HG03045 (cell line): Measurements from ENCODE around the gene MPL.

Experiments used
- ATAC-seq: cut with Tn5 transposase; IDR thresholded peaks from one replicate; pipeline ENCODE4 v1.9.1; 2021; ENCODE audit warnings: mild to moderate bottlenecking, moderate library complexity; ENCODE audit not compliant: unreplicated experiment

Gene MPL

DNA sequence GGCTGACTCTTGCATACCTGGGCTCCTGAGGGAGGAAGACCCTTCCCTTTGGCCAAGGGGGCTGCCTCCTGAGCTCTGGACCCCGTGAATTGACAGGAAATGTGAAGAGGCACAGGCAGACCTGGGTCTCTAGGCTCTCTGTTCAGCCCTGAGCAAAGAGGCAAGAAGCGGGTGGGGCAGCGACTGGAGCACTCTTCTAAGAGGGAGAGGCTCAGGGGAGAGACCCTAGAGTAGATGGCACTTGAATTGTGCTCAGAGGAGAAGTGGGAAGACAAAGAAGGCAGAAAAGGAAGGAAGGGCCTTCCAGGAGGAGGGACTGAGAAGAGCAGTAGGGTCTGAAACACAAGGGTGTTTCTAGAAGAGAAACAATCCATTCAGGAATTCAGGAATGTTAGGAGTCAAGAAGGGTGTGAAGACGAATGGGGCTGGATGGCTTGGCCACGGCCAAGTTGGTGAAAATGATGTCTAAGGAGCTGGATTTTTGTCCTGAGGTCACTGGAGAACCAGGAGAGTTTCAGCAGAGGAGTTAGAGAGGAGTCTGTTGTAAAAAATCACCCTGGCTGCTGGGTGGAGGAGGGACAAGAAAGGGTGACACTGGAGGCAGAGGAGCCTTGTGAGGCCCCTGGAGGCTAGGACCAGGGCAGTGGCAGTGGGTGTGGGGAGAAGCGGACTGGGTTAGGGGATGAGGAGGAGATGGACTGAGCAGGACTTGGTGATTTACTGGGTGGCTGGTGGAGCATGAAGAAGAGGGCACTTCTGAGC is 31.5 kb upstream of the MPL start:
- no peak for ATAC-seq

DNA sequence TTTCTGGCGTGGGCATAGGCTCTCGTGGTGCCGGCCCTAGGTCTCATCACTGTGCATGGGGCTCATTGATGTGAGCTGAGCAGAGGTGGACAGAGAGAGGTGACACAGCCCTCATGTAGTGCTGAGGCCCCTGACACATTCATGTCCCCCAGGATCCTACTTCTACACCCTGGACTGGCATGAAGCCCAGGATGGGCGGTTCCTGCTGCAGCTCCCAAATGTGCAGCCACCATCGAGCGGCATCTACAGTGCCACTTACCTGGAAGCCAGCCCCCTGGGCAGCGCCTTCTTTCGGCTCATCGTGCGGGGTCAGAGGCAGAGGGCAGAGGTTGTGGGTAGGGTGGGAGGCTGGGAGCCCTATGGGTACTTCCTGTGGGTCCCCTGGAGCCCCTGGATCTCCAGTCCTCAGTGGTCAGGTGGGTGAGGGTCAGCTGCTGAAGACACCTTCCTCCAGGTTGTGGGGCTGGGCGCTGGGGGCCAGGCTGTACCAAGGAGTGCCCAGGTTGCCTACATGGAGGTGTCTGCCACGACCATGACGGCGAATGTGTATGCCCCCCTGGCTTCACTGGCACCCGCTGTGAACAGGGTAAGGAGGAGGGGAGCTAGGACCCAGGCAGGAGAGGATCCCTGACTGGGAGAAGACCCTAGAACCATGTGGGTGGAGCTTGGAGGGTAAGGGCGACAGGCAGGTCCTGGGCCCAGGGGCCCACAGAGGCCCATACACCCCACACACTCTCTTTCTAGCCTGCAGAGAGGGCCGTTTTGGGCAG is 30.7 kb upstream of the MPL start:
- no peak for ATAC-seq

DNA sequence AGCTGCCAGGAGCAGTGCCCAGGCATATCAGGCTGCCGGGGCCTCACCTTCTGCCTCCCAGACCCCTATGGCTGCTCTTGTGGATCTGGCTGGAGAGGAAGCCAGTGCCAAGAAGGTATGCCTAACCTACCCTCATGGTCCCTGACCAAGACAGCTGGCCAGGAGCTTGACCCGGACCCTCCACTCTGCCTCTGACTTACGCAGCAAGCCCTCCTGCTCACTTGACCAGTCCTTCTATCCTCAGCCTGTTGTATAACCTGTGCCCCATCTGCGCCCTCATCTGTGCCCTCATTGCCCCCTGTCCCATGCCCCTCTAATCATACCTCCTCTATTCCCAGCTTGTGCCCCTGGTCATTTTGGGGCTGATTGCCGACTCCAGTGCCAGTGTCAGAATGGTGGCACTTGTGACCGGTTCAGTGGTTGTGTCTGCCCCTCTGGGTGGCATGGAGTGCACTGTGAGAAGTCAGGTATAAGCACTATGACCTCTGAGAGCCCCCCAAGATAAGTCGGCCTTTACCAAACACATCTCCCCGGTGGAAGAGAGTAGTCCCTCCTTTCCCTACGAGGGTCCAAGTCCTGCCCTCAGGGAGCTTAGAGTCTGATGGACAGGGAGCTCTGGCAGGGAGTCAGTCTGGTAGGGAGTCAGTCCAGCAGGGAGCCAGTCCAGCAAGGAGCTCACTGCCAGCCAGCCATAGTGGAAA is 30.0 kb upstream of the MPL start:
- ATAC-seq, result no peak

DNA sequence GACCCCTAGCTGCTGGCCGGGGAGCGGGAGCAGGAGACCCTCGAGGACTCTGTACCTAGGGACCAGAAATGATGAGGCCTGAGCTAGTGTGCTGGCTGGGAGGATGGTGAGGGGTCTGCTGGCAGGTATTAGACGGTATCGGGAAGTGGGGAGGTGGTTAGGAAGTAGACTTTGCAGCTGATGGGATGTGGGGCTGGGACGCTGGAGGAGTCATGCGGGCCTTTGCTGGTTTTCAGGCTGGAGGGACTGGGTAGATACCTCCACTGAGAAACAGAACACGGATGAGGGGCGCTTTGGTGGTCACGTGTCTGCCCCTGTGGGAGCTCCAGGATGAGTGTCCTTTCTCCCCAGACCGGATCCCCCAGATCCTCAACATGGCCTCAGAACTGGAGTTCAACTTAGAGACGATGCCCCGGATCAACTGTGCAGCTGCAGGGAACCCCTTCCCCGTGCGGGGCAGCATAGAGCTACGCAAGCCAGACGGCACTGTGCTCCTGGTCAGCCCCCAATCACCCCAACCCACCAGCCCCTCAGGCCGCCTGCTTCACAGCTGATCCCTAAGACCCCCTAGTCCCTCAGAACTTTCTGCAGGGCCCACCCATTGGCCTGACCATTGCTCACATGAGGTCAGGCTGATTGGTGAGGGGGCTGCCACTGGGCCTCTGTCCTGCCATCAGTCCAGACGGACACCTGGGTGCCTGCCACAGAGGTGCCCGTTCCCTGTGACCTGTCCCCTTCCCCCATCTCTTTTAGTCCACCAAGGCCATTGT is 28.8 kb upstream of the MPL start:
- ATAC-seq, result no peak

DNA sequence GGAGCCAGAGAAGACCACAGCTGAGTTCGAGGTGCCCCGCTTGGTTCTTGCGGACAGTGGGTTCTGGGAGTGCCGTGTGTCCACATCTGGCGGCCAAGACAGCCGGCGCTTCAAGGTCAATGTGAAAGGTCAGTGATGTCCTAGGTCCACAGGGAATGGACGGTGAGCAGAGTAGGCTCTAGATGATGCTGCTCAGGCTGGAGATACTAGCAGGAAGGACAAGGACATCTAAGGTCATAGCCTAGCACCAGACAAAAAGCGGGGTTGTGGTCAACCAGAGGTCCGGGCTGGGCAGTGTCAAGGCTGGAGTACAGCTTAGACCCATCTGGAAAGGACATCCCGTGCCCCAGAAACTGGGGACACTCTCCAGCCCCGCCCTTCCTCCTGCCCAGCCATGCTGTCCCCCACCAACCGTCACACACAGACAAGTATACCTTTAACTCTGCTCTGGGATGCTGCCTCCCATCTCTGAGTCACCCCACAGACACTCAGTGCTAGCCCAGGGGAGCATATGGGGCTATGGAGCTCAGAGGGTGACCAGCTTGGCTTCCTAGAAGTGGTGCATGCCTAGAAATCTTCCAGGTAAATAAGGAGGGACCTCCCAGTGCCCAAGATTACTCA is 28.1 kb upstream of the MPL start:
- ATAC-seq, result no peak

DNA sequence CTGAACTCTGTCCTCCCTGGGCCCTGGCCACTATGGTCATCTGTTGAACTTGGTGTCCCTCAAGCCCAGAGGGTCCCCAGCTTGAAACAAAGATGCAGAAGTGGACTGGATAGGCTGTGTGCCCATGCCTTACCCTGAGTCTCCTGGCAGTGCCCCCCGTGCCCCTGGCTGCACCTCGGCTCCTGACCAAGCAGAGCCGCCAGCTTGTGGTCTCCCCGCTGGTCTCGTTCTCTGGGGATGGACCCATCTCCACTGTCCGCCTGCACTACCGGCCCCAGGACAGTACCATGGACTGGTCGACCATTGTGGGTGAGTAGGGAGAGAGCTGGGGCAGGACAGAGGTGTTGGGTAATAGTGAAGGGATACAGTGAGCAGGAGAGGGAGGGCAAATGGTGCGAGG is 26.1 kb upstream of the MPL start:
- no peak for ATAC-seq

DNA sequence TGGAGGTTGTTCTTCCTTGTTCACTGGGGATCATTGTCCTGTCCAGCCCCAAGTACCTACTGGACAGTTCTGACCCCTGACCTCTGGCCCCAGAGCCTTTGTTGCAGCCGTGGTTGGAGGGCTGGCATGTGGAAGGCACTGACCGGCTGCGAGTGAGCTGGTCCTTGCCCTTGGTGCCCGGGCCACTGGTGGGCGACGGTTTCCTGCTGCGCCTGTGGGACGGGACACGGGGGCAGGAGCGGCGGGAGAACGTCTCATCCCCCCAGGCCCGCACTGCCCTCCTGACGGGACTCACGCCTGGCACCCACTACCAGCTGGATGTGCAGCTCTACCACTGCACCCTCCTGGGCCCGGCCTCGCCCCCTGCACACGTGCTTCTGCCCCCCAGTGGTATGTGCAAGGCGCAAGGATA is 25.4 kb upstream of the MPL start:
- no peak for ATAC-seq

DNA sequence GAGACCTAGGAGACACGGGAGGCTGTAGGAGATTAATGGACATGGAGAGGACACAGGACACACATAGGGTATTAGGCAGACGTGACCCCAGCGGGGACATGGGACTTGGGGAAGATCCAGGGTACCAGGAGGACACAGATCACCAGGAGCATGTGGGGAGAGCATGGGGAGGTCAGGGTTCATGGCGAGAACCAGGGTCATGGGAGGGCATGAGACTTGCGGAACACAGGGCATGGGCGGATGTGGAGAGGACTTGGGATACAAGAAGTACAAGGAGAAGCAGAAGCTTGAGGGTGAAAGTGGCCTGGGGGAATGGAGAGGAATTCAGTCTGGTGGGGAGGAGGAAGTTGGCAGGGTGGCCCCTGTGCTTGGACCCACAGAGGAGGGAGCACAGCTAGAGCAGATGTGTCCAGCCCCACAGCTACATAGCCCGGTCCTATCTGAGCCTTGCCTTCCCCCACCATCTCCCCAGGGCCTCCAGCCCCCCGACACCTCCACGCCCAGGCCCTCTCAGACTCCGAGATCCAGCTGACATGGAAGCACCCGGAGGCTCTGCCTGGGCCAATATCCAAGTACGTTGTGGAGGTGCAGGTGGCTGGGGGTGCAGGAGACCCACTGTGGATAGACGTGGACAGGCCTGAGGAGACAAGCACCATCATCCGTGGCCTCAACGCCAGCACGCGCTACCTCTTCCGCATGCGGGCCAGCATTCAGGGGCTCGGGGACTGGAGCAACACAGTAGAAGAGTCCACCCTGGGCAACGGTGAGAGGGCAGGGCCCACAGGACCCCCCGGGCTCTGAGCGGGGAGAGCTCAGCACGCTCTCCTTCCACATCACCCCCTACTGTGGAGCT is 24.7 kb upstream of the MPL start:
- no peak for ATAC-seq

DNA sequence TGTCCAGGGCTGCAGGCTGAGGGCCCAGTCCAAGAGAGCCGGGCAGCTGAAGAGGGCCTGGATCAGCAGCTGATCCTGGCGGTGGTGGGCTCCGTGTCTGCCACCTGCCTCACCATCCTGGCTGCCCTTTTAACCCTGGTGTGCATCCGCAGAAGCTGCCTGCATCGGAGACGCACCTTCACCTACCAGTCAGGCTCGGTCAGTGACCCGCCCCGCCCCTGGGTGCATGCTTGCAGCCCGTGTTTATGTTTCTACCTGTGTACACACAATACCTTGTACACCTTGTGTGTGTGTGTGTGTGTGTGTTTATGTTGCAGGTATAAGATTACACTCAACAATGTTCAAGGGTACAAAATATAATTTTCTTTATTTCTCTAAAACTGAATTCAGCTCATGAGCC is 23.8 kb upstream of the MPL start:
- no peak for ATAC-seq

DNA sequence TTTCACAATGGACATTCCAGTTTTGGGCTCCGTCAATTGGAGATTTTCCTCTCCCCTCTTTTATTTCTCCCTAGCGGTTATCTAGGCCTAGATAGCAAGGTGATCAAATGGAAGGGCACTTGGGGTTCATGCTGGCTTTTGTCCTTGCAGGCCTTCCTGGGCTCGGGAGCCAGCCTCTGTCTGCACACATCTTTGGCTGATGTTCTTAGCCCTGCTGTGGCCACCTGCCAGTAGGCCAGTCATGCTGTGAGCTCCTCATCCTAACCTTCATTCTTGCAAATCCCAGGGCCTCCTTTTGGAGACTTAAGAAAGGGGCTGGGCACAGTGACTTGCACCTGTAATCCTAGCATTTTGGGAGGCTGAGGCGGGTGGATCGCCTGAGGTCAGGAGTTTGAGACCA is 23.4 kb upstream of the MPL start:
- ATAC-seq, result no peak

DNA sequence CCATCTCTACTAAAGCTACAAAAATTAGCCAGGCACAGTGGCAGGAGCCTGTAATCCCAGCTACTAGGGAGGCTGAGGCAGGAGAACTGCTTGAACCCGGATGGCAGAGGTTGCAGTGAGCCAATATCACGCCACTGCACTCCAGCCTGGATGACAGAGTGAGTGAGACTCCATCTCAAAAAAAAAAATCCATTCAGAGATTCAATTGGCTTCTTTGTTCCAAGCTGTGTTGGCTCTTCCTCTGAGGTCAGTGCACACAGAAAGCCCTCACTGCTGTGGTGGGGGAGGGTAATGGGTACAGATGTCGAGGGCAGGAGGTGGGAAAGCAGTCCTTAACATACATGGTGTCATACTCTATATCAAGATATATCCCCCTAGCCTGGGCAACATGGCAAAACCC is 22.1 kb upstream of the MPL start:
- no peak for ATAC-seq

DNA sequence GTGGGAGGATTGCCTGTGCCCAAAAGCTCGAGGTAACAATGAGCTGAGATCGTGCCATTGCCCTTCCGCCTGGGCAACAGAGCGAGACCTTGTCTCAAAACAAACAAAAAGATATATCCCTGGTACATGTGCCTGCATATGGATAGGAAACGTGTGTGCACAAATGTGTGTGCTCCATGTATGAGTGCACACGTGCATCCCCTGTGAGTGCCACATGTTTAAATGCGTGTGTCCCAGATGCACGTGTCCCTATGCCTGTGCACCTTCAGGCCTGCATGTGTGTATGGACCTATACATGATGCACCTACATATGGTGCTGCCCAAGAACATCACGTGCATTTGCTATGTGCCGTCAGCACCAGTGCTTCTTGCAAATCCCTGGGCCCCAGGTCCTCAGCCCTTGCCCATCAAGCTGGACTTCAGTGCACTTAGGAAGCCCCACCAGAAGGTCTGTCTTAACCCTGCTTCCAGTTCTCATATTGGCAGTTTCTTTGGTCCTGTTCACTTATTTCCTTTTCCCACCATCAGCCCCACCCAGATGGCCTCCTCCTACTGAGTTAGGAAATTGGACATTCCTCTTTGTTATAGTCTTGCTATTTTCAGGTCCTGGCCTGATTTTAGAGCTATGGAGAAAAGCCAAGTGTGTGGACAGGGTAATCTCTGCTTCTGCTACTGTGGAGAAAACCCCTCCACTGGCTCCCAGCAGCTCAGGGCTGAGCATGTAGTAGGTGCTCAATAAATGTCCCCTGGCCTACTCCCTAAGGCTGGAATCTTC is 21.5 kb upstream of the MPL start:
- ATAC-seq, result no peak

DNA sequence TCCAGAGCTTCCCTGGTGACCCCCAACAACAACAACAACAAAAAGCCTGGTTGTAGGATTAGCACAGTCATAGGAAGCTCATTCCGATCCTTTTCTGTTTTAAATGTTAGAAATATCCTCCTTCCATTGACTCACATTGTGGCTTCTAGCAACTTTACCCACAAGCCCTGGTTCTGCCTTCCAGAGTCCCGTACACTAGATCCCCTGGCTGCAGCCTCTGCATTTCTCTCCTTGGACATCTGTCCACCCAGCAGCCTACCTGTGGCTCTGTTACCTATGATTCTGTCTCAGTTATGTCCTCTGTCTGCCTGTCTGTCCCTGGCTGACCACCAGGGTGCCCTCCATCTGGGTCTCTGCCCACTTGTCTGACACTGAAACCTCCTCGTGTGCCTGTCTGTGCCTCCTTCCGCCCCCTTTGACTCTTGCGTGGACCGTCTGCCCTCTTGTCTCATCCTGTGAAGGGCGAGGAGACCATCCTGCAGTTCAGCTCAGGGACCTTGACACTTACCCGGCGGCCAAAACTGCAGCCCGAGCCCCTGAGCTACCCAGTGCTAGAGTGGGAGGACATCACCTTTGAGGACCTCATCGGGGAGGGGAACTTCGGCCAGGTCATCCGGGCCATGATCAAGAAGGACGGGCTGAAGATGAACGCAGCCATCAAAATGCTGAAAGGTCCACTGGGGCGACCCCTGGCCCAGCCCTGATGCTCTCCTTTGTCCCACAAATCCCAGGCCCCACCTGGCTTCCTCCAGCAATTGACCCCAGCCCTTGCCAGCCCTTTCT is 20.7 kb upstream of the MPL start:
- ATAC-seq, result no peak

DNA sequence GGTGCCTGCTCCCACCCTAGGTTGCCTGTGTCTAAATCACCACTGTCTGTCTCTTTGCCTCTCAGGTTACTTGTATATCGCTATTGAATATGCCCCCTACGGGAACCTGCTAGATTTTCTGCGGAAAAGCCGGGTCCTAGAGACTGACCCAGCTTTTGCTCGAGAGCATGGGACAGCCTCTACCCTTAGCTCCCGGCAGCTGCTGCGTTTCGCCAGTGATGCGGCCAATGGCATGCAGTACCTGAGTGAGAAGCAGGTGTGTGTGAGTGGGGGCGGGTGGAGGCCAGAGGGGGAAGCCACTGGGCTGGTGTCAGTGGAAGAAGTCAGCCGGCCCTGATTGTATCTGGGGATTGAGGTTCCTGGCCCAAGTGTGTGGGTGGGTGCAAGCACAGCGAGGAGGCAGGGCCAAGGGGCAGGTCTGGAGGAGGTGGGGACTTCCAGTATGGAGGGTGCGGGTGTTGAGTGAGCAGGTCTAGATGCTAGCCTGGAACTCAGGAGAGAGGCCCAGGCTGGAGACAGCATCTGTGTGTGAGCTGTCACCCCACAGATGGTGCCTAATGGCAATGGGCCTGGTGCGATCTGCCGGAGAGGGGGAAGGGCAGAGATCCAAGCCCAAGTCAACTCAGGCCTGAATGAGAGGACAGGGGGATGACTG is 19.7 kb upstream of the MPL start:
- ATAC-seq, result no peak

DNA sequence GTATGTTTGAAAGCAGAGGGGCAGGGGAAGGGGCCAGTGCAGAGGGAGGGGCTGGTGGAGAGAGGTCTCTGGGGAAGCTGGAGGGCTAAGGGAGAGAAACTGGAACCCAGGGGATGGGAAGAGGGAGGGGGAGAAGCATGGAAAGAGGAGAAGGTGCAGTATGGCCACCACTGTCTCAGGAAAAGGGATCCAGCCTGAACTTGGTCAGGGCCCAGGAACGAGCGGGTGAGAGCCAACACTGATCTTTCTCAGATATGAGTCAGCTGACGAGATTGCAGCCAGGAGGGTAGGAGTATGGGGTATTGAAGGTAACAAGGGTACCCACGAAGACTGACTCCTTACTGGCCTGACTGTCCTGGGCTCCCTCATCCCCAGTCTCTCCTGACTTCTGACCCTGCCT is 18.8 kb upstream of the MPL start:
- ATAC-seq, result no peak

DNA sequence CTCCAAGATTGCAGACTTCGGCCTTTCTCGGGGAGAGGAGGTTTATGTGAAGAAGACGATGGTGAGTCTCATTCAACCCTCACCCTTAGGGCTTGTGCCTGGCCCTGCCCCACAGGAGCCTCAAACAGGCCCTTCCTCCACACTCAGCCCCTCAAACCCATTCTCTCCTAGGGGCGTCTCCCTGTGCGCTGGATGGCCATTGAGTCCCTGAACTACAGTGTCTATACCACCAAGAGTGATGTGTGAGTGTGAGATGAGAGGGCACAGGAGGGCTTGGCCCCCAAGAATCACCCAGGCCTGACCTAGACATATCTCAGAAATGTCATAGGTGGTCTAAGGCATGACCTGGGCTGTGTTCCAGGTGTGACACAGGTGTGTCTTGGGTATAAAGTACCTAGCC is 18.3 kb upstream of the MPL start:
- ATAC-seq, result no peak

DNA sequence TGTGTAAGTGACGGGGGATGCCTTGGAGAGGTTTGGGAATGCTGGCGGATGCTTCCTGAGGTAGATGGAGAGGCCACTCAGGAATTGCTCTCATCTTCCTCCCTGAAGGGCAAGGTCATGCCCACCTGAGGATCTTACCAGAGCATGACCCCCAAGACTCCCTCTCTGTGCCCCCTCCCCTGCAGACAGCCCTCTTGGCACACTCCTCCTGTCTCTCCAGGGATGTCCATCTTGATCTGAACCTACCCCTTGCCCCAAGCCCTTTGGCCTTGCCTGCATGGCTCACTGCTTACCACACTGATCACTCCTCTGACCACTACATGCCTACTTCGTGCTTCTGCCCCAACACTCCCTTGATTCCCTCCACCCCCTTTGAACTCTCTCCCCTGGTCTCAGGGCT is 17.9 kb upstream of the MPL start:
- no peak for ATAC-seq
